Endothelial cell of umbilical vein (primary cell): Measurements from ENCODE around the gene ROBO2.

Experiments
- CTCF ChIP-seq, 2 donors: IDR thresholded peaks; 1 replicate in 1 of 2; 2 replicates in 1 of 2; pipeline ENCODE4 v1.5.1; 2011; ENCODE audit warnings: low read length in 2 of 2, mild to moderate bottlenecking in 2 of 2, moderate library complexity in 2 of 2, control low read depth in 1 of 2, inconsistent platforms in 1 of 2, low read depth in 1 of 2; ENCODE audit not compliant: insufficient read depth in 1 of 2; ENCODE audit errors: extremely low read depth in 1 of 2
- EZH2 ChIP-seq: IDR thresholded peaks from 2 replicates; pipeline ENCODE4 v1.6.1; 2012; ENCODE audit warnings: borderline replicate concordance, low read depth, mild to moderate bottlenecking, moderate library complexity, low read length, inconsistent platforms; ENCODE audit not compliant: severe bottlenecking
- JUN ChIP-seq: IDR thresholded peaks from 2 replicates; pipeline ENCODE4 v1.6.1; 2011; ENCODE audit warnings: borderline replicate concordance, low read depth; ENCODE audit not compliant: insufficient read length, insufficient read depth
- MYC ChIP-seq: IDR thresholded peaks from one replicate; pipeline ENCODE4 v1.6.1; 2011; ENCODE audit warnings: mild to moderate bottlenecking, low read depth, low read length
- POLR2A ChIP-seq: IDR thresholded peaks from 2 replicates; pipeline ENCODE4 v1.6.1; 2012; ENCODE audit warnings: low read depth, mild to moderate bottlenecking, control low read depth, low read length
- POLR2AphosphoS5 ChIP-seq: IDR thresholded peaks from 2 replicates; pipeline ENCODE4 v1.6.1; 2012; ENCODE audit warnings: low read depth, mild to moderate bottlenecking, control low read depth, low read length, moderate library complexity; ENCODE audit not compliant: insufficient read depth
- TF ChIP-seq, protein P1 (sequence below): IDR thresholded peaks from 2 replicates; pipeline ENCODE4 v1.6.1; 2011; ENCODE audit not compliant: insufficient read depth, insufficient read length

- TF ChIP-seq CTCF (IDR thresholded peaks at IDR 0.05; ENCODE audit: extremely low read depth in 1 of 2, insufficient read depth in 1 of 2, low read depth in 1 of 2, low read length in 2 of 2) (no peak), POLR2A (no peak), JUN (no peak), POLR2AphosphoS5 (no peak), EZH2 (no peak), MYC (no peak)
- TF ChIP-seq, protein P1, sequence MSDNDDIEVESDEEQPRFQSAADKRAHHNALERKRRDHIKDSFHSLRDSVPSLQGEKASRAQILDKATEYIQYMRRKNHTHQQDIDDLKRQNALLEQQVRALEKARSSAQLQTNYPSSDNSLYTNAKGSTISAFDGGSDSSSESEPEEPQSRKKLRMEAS: no peak
These were observed 149.4 kb downstream of the ROBO2 start for GRCh38 chr3:77189258-77189657.
